NCI-H128 (cell line): ENCODE data around the gene FBN1.

ENCODE experiments used
- DNase-seq: peaks from one replicate; lab custom pipeline; 2025; ENCODE audit not compliant: unreplicated experiment; lab: John Stamatoyannopoulos, UW

The FBN1 gene

GRCh38 chr15:48475600-48476395 is 169.7 kb downstream of the FBN1 start:
- no peak for DNase-seq

- DNase-seq = no peak
Observed at GRCh38 chr15:48473667-48474066, 171.8 kb downstream of the FBN1 start.

- no peak for DNase-seq
Observed at GRCh38 chr15:48472756-48473155, 172.8 kb downstream of the FBN1 start.

GRCh38 chr15:48471073-48471472 is 174.4 kb downstream of the FBN1 start:
- DNase-seq = no peak

GRCh38 chr15:48470096-48470495 is 175.4 kb downstream of the FBN1 start:
- no peak for DNase-seq

GRCh38 chr15:48469681-48470080 is 175.8 kb downstream of the FBN1 start:
- DNase-seq = no peak

- DNase-seq = no peak
Observed at GRCh38 chr15:48469271-48469670, 176.2 kb downstream of the FBN1 start.

- DNase-seq = no peak
Observed at GRCh38 chr15:48467801-48468200, 177.7 kb downstream of the FBN1 start.

GRCh38 chr15:48466820-48467219 is 178.7 kb downstream of the FBN1 start:
- DNase-seq = no peak

GRCh38 chr15:48466079-48466478 is 179.4 kb downstream of the FBN1 start:
- DNase-seq = no peak

- no peak for DNase-seq
Observed at GRCh38 chr15:48465410-48465809, 180.1 kb downstream of the FBN1 start.

- no peak for DNase-seq
Observed at GRCh38 chr15:48463366-48463880, 182.1 kb downstream of the FBN1 start.

GRCh38 chr15:48462688-48463087 is 182.8 kb downstream of the FBN1 start:
- DNase-seq = no peak

- no peak for DNase-seq
Observed at GRCh38 chr15:48459571-48460442, 185.7 kb downstream of the FBN1 start.

GRCh38 chr15:48458876-48459275 is 186.6 kb downstream of the FBN1 start:
- no peak for DNase-seq

- no peak for DNase-seq
Observed at GRCh38 chr15:48456134-48456533, 189.4 kb downstream of the FBN1 start.

- DNase-seq = no peak
Observed at GRCh38 chr15:48451736-48452135, 193.8 kb downstream of the FBN1 start.

- no peak for DNase-seq
Observed at GRCh38 chr15:48451241-48451640, 194.3 kb downstream of the FBN1 start.

- no peak for DNase-seq
Observed at GRCh38 chr15:48449734-48450133, 195.8 kb downstream of the FBN1 start.

- DNase-seq = no peak
Observed at GRCh38 chr15:48447657-48448056, 197.9 kb downstream of the FBN1 start.

- no peak for DNase-seq
Observed at GRCh38 chr15:48447058-48447457, 198.5 kb downstream of the FBN1 start.

- DNase-seq = no peak
Observed at GRCh38 chr15:48442011-48442410, 203.5 kb downstream of the FBN1 start.
